ENCODE measurements around the gene NUTM2G.
"Not testable (repeated sequence)": the region's sequence is repeated elsewhere in the genome, so short reads cannot be mapped to it uniquely, and the experiment has no call there.

Gene NUTM2G

GRCh38 chr9:96928543-96928942 is at the start of gene NUTM2G:
TSS of gene NUTM2G (plus strand) at chr9:96928843. CDS start at chr9:96929025, 182 bp downstream.
- not testable (repeated sequence) for DNase-seq

- DNase-seq: no peak
Observed at GRCh38 chr9:96883922-96884321, 44.7 kb upstream of the NUTM2G start.

GRCh38 chr9:96884443-96884842 is 44.2 kb upstream of the NUTM2G start:
- DNase-seq: no peak

- no peak for DNase-seq
Observed at GRCh38 chr9:96885424-96885823, 43.2 kb upstream of the NUTM2G start.

GRCh38 chr9:96888591-96888990 is 40.1 kb upstream of the NUTM2G start:
- DNase-seq: no peak

- no peak for DNase-seq
Observed at GRCh38 chr9:96892131-96892530, 36.5 kb upstream of the NUTM2G start.

- DNase-seq: not testable (repeated sequence)
Observed at GRCh38 chr9:96900010-96900409, 28.6 kb upstream of the NUTM2G start.

- DNase-seq: not testable (repeated sequence)
Observed at GRCh38 chr9:96904947-96905722, 23.5 kb upstream of the NUTM2G start.

GRCh38 chr9:96908479-96908878 is 20.2 kb upstream of the NUTM2G start:
- not testable (repeated sequence) for DNase-seq

- not testable (repeated sequence) for DNase-seq
Observed at GRCh38 chr9:96915539-96915938, 13.1 kb upstream of the NUTM2G start.

GRCh38 chr9:96916531-96916930 is 12.1 kb upstream of the NUTM2G start:
- DNase-seq: not testable (repeated sequence)

- DNase-seq: not testable (repeated sequence)
Observed at GRCh38 chr9:96918550-96918949, 10.1 kb upstream of the NUTM2G start.

GRCh38 chr9:96920803-96921202 is 7.8 kb upstream of the NUTM2G start:
- DNase-seq: not testable (repeated sequence)

GRCh38 chr9:96925587-96925986 is 3.1 kb upstream of the NUTM2G start:
- DNase-seq: not testable (repeated sequence)

- DNase-seq: not testable (repeated sequence)
Observed at GRCh38 chr9:96931665-96932064, 3.0 kb downstream of the NUTM2G start.

GRCh38 chr9:96934097-96934496 is 5.5 kb downstream of the NUTM2G start:
- not testable (repeated sequence) for DNase-seq

GRCh38 chr9:96934706-96935105 is 6.1 kb downstream of the NUTM2G start:
- not testable (repeated sequence) for DNase-seq

- DNase-seq: not testable (repeated sequence)
Observed at GRCh38 chr9:96935401-96935800, 6.8 kb downstream of the NUTM2G start.

- not testable (repeated sequence) for DNase-seq
Observed at GRCh38 chr9:96937442-96937841, 8.8 kb downstream of the NUTM2G start.

GRCh38 chr9:96938957-96939665 is 10.5 kb downstream of the NUTM2G start:
- DNase-seq: not testable (repeated sequence)

GRCh38 chr9:96940982-96941381 is 12.3 kb downstream of the NUTM2G start:
- not testable (repeated sequence) for DNase-seq

GRCh38 chr9:96941628-96942027 is 13.0 kb downstream of the NUTM2G start:
- not testable (repeated sequence) for DNase-seq

GRCh38 chr9:96942181-96942580 is 13.5 kb downstream of the NUTM2G start:
- not testable (repeated sequence) for DNase-seq

- DNase-seq: not testable (repeated sequence)
Observed at GRCh38 chr9:96949346-96949745, 20.7 kb downstream of the NUTM2G start.

All from right forelimb (tissue), 1 donor.